Suprapubic skin (tissue), 4 donors: ENCODE measurements around the gene GPR160.

Experiments used
- CTCF ChIP-seq, 2 donors: fragments of 200-600 bp in 1 of 2; fragments of 450-650 bp in 1 of 2; sonication (generic) in 1 of 2; IDR thresholded peaks; one replicate each; pipeline ENCODE4 v1.5.1; 2016 to 2019; ENCODE audit warnings: antibody characterized with exemption in 2 of 2, mild to moderate bottlenecking in 1 of 2, moderate library complexity in 1 of 2
- EP300 ChIP-seq: sonication (generic); formaldehyde crosslinking; IDR thresholded peaks from one replicate; pipeline ENCODE4 v1.6.1; 2017; ENCODE audit warnings: antibody characterized with exemption
- POLR2A ChIP-seq, 2 donors: fragments of 450-650 bp; IDR thresholded peaks; one replicate each; pipeline ENCODE4 v1.6.1; 2017; ENCODE audit warnings: antibody characterized with exemption in 2 of 2, mild to moderate bottlenecking in 2 of 2, moderate library complexity in 2 of 2
- POLR2AphosphoS5 ChIP-seq, 3 donors: sonication (generic); formaldehyde crosslinking; IDR thresholded peaks; one replicate each; pipeline ENCODE4 v1.6.1; 2017; ENCODE audit warnings: antibody characterized with exemption in 3 of 3

- no peak for TF ChIP-seq POLR2A (IDR thresholded peaks at IDR 0.05)
- no peak for TF ChIP-seq CTCF (IDR thresholded peaks at IDR 0.05)
- no peak for TF ChIP-seq POLR2AphosphoS5 (IDR thresholded peaks at IDR 0.05)
- no peak for TF ChIP-seq EP300
Observed at GRCh38 chr3:170056710-170057454, 19.1 kb downstream of the GPR160 start.
